ENCODE measurements around the gene CALCOCO1. TPM values are rescaled to one million over a fixed set of nuclear protein-coding genes. Genes with fewer than 3 reads are reported as not detected.

Gene CALCOCO1, protein sequence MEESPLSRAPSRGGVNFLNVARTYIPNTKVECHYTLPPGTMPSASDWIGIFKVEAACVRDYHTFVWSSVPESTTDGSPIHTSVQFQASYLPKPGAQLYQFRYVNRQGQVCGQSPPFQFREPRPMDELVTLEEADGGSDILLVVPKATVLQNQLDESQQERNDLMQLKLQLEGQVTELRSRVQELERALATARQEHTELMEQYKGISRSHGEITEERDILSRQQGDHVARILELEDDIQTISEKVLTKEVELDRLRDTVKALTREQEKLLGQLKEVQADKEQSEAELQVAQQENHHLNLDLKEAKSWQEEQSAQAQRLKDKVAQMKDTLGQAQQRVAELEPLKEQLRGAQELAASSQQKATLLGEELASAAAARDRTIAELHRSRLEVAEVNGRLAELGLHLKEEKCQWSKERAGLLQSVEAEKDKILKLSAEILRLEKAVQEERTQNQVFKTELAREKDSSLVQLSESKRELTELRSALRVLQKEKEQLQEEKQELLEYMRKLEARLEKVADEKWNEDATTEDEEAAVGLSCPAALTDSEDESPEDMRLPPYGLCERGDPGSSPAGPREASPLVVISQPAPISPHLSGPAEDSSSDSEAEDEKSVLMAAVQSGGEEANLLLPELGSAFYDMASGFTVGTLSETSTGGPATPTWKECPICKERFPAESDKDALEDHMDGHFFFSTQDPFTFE
- 12.8 and 18.9 TPM in 2 replicates for total RNA-seq (2014; rRNA removed; shearing (Covaris generic))
- total RNA-seq (2022), result 25.1 and 30.9 TPM in 2 replicates
- Bru-seq, nascent RNA, result percentile 43 among the genes with signal in this experiment
- percentile 44 among the genes with signal in this experiment for BruChase-seq, experiment 1, labeled RNA remaining after a 6-hour chase
- BruChase-seq, experiment 2, labeled RNA remaining after a 2-hour chase, result percentile 46 among the genes with signal in this experiment
- long read RNA-seq, transcript CALCOCO1-218 (15 exons, 2,291 nt), result major isoform, 19 of 41 reads
- long read RNA-seq, partial matches to known transcripts, result 16 of 41 reads
- long read RNA-seq, other reads (novel, unspliced or antisense), result 6 of 41 reads

DNA sequence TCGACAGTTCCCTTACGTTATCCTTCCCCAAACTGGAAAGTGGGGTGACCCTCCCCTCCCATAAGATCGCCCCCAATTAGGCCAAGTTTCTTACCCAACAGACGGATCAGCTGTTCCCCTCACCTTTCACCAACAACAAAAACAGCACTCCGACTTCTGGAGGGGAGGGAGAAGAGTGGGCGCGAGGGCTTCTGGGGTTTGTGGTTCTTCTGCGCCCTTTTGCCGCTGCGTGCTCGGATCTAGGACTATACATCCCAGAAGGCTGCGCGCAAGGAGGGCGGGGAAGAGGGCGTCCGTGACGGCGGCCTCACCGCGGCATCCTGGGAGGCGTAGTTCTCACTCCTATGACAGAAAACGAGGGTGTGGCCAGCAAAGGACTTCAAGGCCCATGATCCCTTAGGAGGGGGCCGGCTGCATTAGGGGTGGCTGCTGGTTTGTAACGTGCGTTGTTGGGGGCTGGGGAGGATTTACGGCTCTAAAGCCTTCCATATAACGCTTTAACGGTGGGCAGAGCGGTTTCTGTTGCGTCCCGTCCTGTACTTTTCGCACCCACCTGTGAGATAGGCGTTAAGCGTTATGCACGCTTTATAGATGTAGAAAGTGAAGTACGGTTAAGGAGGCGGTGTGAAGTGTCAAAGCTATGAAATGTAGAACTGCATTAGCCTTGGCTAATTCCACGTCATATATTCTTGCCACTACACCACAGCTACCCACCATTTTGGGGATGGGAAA is at the start of gene CALCOCO1:
Gene CALCOCO1, minus strand, starts transcription at position 143 of the 732 bp plus-strand sequence. CDS start 2,210 bp downstream, outside the sequence.
- no TSS peak for BruUV-seq (replicated peaks)
- Histone ChIP-seq H4K20me1 (ENCODE audit: insufficient read depth, low read length) (no peaks in the 10 kb centered on the region), H3K4me2 (ENCODE audit: low read length) (peak within 1 kb of the TSS; percentile 78), H3K4me1 (ENCODE audit: insufficient read depth, low read length, poor library complexity, severe bottlenecking) (peaks cover 20% of the 10 kb centered on the region), H2AFZ (ENCODE audit: low read length) (peak within 1 kb of the TSS; percentile 95), H3K9me3 (ENCODE audit: low read length) (no peaks in the 10 kb centered on the region), H3K27ac (ENCODE audit: low read depth, low read length, poor library complexity, severe bottlenecking) (no peak within 1 kb of the TSS), H3K9me2 (ENCODE audit: insufficient read depth, low read length) (no peaks in the 10 kb centered on the region), H3K79me2 (ENCODE audit: insufficient read depth, low read depth, low read length) (no peaks in the 10 kb centered on the region), H3K4me3 (ENCODE audit: low read depth, low read length, poor library complexity, severe bottlenecking) (peak within 1 kb of the TSS; percentile 67), H3K36me3 (ENCODE audit: insufficient read depth, low read length) (no peaks in the 10 kb centered on the region)
- TF ChIP-seq EZH2phosphoT487 (IDR thresholded peaks at IDR 0.05; ENCODE audit: borderline replicate concordance, low read depth, low read length), result no peak
- TF ChIP-seq, protein P1, sequence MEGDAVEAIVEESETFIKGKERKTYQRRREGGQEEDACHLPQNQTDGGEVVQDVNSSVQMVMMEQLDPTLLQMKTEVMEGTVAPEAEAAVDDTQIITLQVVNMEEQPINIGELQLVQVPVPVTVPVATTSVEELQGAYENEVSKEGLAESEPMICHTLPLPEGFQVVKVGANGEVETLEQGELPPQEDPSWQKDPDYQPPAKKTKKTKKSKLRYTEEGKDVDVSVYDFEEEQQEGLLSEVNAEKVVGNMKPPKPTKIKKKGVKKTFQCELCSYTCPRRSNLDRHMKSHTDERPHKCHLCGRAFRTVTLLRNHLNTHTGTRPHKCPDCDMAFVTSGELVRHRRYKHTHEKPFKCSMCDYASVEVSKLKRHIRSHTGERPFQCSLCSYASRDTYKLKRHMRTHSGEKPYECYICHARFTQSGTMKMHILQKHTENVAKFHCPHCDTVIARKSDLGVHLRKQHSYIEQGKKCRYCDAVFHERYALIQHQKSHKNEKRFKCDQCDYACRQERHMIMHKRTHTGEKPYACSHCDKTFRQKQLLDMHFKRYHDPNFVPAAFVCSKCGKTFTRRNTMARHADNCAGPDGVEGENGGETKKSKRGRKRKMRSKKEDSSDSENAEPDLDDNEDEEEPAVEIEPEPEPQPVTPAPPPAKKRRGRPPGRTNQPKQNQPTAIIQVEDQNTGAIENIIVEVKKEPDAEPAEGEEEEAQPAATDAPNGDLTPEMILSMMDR (conservative IDR thresholded peaks at IDR 0.05; ENCODE audit: low read length), result no peak
- intact Hi-C loops (cut with micrococcal nuclease; ENCODE audit: unreplicated experiment), result no loop called here
- CTCF ChIA-PET (ENCODE audit: unreplicated experiment), result interaction anchor here (2.2 kb wide), 1 partner anchor 19 kb away, joined by 7 read pairs; no protein-coding TSS in a partner anchor
- peak; percentile 98 for DNase-seq (ENCODE audit: low spot score)
- POLR2A ChIA-PET, result interaction anchor here (0.5 to 1.2 kb wide), 6 partner anchors 12 to 109 kb away, joined by 3 to 4 read pairs (median 3); no protein-coding TSS in a partner anchor

DNA sequence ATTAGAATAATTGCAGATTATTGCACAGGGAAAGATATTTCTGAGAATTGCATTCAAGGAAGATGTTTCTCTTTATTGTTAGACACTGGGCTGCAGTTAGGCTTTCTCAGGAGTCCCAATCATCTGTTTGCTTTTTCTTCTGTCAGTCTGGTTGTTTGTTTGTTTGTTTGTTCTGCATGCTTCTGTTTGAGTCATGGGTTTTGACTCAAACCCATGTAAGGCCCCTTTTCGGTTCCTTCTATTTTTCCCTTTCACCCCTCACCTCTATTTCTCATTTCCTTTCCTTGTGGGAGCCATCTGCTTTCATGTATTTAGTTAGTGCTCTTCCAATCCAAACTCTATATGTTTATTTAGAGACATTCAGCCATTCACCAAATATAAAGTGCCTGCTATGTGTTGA is 49.6 kb upstream of the CALCOCO1 start:
- H3K9me3 ChIP-seq (ENCODE audit: low read length), result no peaks in the 10 kb centered on the region
- no peak overlapping the region for H3K4me3 ChIP-seq (ENCODE audit: low read depth, low read length, poor library complexity, severe bottlenecking)
- no peaks in the 10 kb centered on the region for H3K79me2 ChIP-seq (ENCODE audit: insufficient read depth, low read depth, low read length)
- no peaks in the 10 kb centered on the region for H3K9me2 ChIP-seq (ENCODE audit: insufficient read depth, low read length)
- no peak overlapping the region for H3K27ac ChIP-seq (ENCODE audit: low read depth, low read length, poor library complexity, severe bottlenecking)
- TF ChIP-seq, protein P1 (conservative IDR thresholded peaks at IDR 0.05; ENCODE audit: low read length), result no peak
- TF ChIP-seq EZH2phosphoT487 (IDR thresholded peaks at IDR 0.05; ENCODE audit: borderline replicate concordance, low read depth, low read length), result no peak
- no TSS peak for BruUV-seq (replicated peaks)
- H3K4me2 ChIP-seq (ENCODE audit: low read length), result no peak overlapping the region
- H4K20me1 ChIP-seq (ENCODE audit: insufficient read depth, low read length), result no peaks in the 10 kb centered on the region
- ChIA-PET CTCF (ENCODE audit: unreplicated experiment) (no interaction called here), POLR2A (no interaction called here)
- peaks cover 20% of the 10 kb centered on the region for H3K36me3 ChIP-seq (ENCODE audit: insufficient read depth, low read length)
- peaks cover 3% of the 10 kb centered on the region for H3K4me1 ChIP-seq (ENCODE audit: insufficient read depth, low read length, poor library complexity, severe bottlenecking)
- no peak for DNase-seq (ENCODE audit: low spot score)
- no peak overlapping the region for H2AFZ ChIP-seq (ENCODE audit: low read length)
- intact Hi-C loops (cut with micrococcal nuclease; ENCODE audit: unreplicated experiment), result no loop called here

Measured in OCI-LY7 (cell line).